Lower leg skin (tissue), 3 donors: Measurements from ENCODE around the gene CD274.
"Not testable (repeated sequence)": the region's sequence is repeated elsewhere in the genome, so short reads cannot be mapped to it uniquely, and the experiment has no call there.

Source experiments
- POLR2A ChIP-seq, 2 donors: fragments of 450-650 bp; IDR thresholded peaks; one replicate each; pipeline ENCODE4 v1.6.1; 2016 to 2017; ENCODE audit warnings: antibody characterized with exemption in 2 of 2, mild to moderate bottlenecking in 1 of 2, moderate library complexity in 1 of 2
- TF ChIP-seq, protein P1 (sequence below), 3 donors: fragments of 450-650 bp; IDR thresholded peaks; one replicate each; pipeline ENCODE4 v1.5.1; 2016; ENCODE audit warnings: antibody characterized with exemption in 3 of 3, mild to moderate bottlenecking in 3 of 3, moderate library complexity in 2 of 3

DNA sequence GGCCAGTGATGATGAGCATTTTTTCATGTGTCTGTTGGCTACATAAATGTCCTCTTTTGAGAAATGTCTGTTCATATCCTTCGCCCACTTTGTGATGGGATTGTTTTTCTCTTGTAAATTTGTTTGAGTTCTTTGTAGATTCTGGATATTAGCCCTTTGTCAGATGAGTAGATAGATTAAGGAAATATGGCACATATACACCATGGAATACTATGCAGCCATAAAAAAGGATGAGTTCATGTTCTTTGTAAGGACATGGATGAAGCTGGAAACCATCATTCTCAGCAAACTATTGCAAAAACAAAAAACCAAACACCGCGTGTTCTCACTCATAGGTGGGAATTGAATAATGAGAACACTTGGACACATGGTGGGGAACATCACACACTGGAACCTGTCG, 5.2 kb upstream of the CD274 start:
- TF ChIP-seq, protein P1, sequence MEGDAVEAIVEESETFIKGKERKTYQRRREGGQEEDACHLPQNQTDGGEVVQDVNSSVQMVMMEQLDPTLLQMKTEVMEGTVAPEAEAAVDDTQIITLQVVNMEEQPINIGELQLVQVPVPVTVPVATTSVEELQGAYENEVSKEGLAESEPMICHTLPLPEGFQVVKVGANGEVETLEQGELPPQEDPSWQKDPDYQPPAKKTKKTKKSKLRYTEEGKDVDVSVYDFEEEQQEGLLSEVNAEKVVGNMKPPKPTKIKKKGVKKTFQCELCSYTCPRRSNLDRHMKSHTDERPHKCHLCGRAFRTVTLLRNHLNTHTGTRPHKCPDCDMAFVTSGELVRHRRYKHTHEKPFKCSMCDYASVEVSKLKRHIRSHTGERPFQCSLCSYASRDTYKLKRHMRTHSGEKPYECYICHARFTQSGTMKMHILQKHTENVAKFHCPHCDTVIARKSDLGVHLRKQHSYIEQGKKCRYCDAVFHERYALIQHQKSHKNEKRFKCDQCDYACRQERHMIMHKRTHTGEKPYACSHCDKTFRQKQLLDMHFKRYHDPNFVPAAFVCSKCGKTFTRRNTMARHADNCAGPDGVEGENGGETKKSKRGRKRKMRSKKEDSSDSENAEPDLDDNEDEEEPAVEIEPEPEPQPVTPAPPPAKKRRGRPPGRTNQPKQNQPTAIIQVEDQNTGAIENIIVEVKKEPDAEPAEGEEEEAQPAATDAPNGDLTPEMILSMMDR (IDR thresholded peaks at IDR 0.05): not testable (repeated sequence)
- not testable (repeated sequence) for TF ChIP-seq POLR2A (IDR thresholded peaks at IDR 0.05)
